GM23338 (cell line): ENCODE measurements around the gene NDOR1. TPM values are rescaled to one million over a fixed set of nuclear protein-coding genes. Genes with fewer than 3 reads are reported as not detected.

Experiments used
- ATAC-seq: fragments of 200-7000 bp; cut with Tn5 transposase; 3 replicates; pipeline ENCODE4 v1.9.1; 2020
- DNase-seq: peaks from one replicate; pipeline ENCODE4 v3.0.0-alpha.2; 2015; ENCODE audit warnings: low spot score
- H2AFZ ChIP-seq: fragments of 200-600 bp; sonication (generic); 2 replicates; pipeline ENCODE4 v1.8.0; 2016; ENCODE audit warnings: antibody characterized with exemption, mild to moderate bottlenecking, moderate library complexity
- H3F3A ChIP-seq: fragments of 200-600 bp; sonication (generic); replicated peaks from 2 replicates; pipeline ENCODE4 v1.8.0; 2017; ENCODE audit warnings: antibody characterized with exemption, mixed run types, low read depth
- H3K27ac ChIP-seq: fragments of 200-600 bp; sonication (generic); 2 replicates; pipeline ENCODE4 v1.6.1; 2016; ENCODE audit warnings: low read depth
- H3K27me3 ChIP-seq: fragments of 200-600 bp; sonication (generic); 2 replicates; pipeline ENCODE4 v1.8.0; 2016; ENCODE audit warnings: mild to moderate bottlenecking, mixed run types, moderate library complexity; ENCODE audit not compliant: insufficient read depth
- H3K36me3 ChIP-seq: fragments of 200-600 bp; sonication (generic); 2 replicates; pipeline ENCODE4 v1.8.0; 2016; ENCODE audit warnings: mild to moderate bottlenecking; ENCODE audit not compliant: insufficient read depth
- H3K4me1 ChIP-seq: fragments of 200-600 bp; sonication (generic); 2 replicates; pipeline ENCODE4 v1.8.0; 2016; ENCODE audit warnings: mild to moderate bottlenecking, moderate library complexity; ENCODE audit not compliant: insufficient read depth
- H3K4me2 ChIP-seq: fragments of 200-600 bp; sonication (generic); 2 replicates; pipeline ENCODE4 v1.7.1; 2017; ENCODE audit warnings: mixed run types
- H3K4me3 ChIP-seq: fragments of 200-600 bp; sonication (generic); 2 replicates; pipeline ENCODE4 v1.6.1; 2016; ENCODE audit warnings: mixed run types
- H3K79me2 ChIP-seq: fragments of 200-600 bp; sonication (generic); replicated peaks from 2 replicates; pipeline ENCODE4 v1.8.0; 2017; ENCODE audit warnings: mild to moderate bottlenecking; ENCODE audit not compliant: insufficient read depth
- H3K9me2 ChIP-seq: fragments of 200-600 bp; sonication (generic); 2 replicates; pipeline ENCODE4 v1.8.0; 2017; ENCODE audit not compliant: insufficient read depth
- H4K20me1 ChIP-seq: fragments of 200-600 bp; sonication (generic); replicated peaks from 2 replicates; pipeline ENCODE4 v1.8.0; 2017; ENCODE audit warnings: mild to moderate bottlenecking; ENCODE audit not compliant: insufficient read depth
- H3K27ac Mint-ChIP-seq: 2 replicates; pipeline ENCODE4 v1.8.0; 2020; ENCODE audit warnings: inconsistent platforms, mild to moderate bottlenecking, moderate library complexity, mixed read lengths
- H3K27me3 Mint-ChIP-seq: 3 replicates; pipeline ENCODE4 v1.8.0; 2022; ENCODE audit warnings: low read depth, mild to moderate bottlenecking, moderate library complexity, mixed read lengths, inconsistent platforms; ENCODE audit not compliant: insufficient read depth, poor library complexity
- H3K36me3 Mint-ChIP-seq: 3 replicates; pipeline ENCODE4 v1.8.0; 2021; ENCODE audit warnings: low read depth, mild to moderate bottlenecking, inconsistent platforms, moderate library complexity, mixed read lengths
- H3K4me1 Mint-ChIP-seq: 3 replicates; pipeline ENCODE4 v1.8.0; 2020; ENCODE audit warnings: mild to moderate bottlenecking, inconsistent platforms, mixed read lengths
- H3K4me3 Mint-ChIP-seq: 3 replicates; pipeline ENCODE4 v1.8.0; 2021; ENCODE audit warnings: moderate library complexity, mild to moderate bottlenecking, inconsistent platforms, mixed read lengths
- H3K9me3 Mint-ChIP-seq: 3 replicates; pipeline ENCODE4 v1.8.0; 2020; ENCODE audit warnings: moderate library complexity, mild to moderate bottlenecking, inconsistent platforms, mixed read lengths
- CREB1 ChIP-seq: fragments of 250-450 bp; sonication (Bioruptor Pico); IDR thresholded peaks from 2 replicates; pipeline ENCODE4 v1.5.0; 2020; ENCODE audit warnings: low read depth, mild to moderate bottlenecking, moderate library complexity
- CTCF ChIP-seq, 2 experiments: fragments of 200-600 bp in 1 of 2; sonication (generic) in 1 of 2; conservative IDR thresholded peaks; 2 replicates each; pipeline versions ENCODE4 v1.5.1 to v1.6.1; 2016 to 2017; ENCODE audit warnings: antibody characterized with exemption in 2 of 2, low read depth in 2 of 2, mild to moderate bottlenecking in 2 of 2, moderate library complexity in 1 of 2
- ETS1 ChIP-seq: IDR thresholded peaks from 2 replicates; pipeline ENCODE4 v1.6.1; 2016; ENCODE audit warnings: antibody characterized with exemption
- EZH2 ChIP-seq: fragments of 200-600 bp; sonication (generic); IDR thresholded peaks from one replicate; pipeline ENCODE4 v1.8.0; 2017; ENCODE audit warnings: antibody characterized with exemption, mild to moderate bottlenecking, low read depth; ENCODE audit not compliant: unreplicated experiment
- EZH2phosphoT487 ChIP-seq: fragments of 200-600 bp; sonication (generic); IDR thresholded peaks from one replicate; pipeline ENCODE4 v1.8.1; 2018; ENCODE audit warnings: antibody characterized with exemption; ENCODE audit not compliant: unreplicated experiment
- JUNB ChIP-seq: IDR thresholded peaks from one replicate; pipeline ENCODE4 v1.6.1; 2016; ENCODE audit warnings: antibody characterized with exemption; ENCODE audit not compliant: unreplicated experiment
- NANOG ChIP-seq: IDR thresholded peaks from 2 replicates; pipeline ENCODE4 v1.6.1; 2016; ENCODE audit warnings: antibody characterized with exemption, borderline replicate concordance
- POLR2AphosphoS5 ChIP-seq: IDR thresholded peaks from 2 replicates; pipeline ENCODE4 v1.6.1; 2016; ENCODE audit warnings: antibody characterized with exemption, low read depth
- STAT1 ChIP-seq: IDR thresholded peaks from one replicate; pipeline ENCODE4 v1.6.1; 2016; ENCODE audit warnings: antibody characterized with exemption; ENCODE audit not compliant: unreplicated experiment
- ZNF114 ChIP-seq: fragments of 250-450 bp; sonication (Bioruptor Pico); IDR thresholded peaks from 2 replicates; pipeline ENCODE4 v1.5.0; 2020; ENCODE audit warnings: mild to moderate bottlenecking, moderate library complexity
- ZNF331 ChIP-seq: fragments of 250-450 bp; sonication (Bioruptor Pico); IDR thresholded peaks from 2 replicates; pipeline ENCODE4 v1.5.0; 2020; ENCODE audit warnings: low read depth, mild to moderate bottlenecking, moderate library complexity
- polyA plus RNA-seq: library from polyadenylated mRNA; unstranded; fragments of >200 nt; fragmentation: Nextera tagmentation; extraction: Ambion mirVana; gene quantifications from 2 replicates; pipeline ENCODE4 v1.2.1, GENCODE V29; 2016
- total RNA-seq: library from RNA; depleted of rRNA; stranded (reverse); fragments of >200 nt; shearing (Covaris generic); gene quantifications from 2 replicates; pipeline ENCODE4 v1.2.3, GENCODE V29; 2014
- TF ChIP-seq, protein P1 (sequence below): IDR thresholded peaks from one replicate; pipeline ENCODE4 v1.6.1; 2018; ENCODE audit warnings: antibody characterized with exemption; ENCODE audit not compliant: unreplicated experiment
- TF ChIP-seq, protein P2 (sequence below): fragments of 250-450 bp; sonication (Bioruptor Pico); IDR thresholded peaks from 2 replicates; pipeline ENCODE4 v1.5.0; 2020; ENCODE audit warnings: mild to moderate bottlenecking, moderate library complexity

The NDOR1 gene
- total and polyA plus RNA-seq, 2 experiments from 2014 or later, result 19.4 to 38.1 TPM

GRCh38 chr9:137178201-137178938, 27.1 kb upstream of the NDOR1 start:
- ATAC-seq, result no peak
- H3K27ac ChIP-seq, result no peak overlapping the region
- no peak overlapping the region for H3K4me2 ChIP-seq

More at GRCh38 chr9:137178201-137178938, 27.1 kb upstream of the NDOR1 start:
- DNase-seq, result no peak
- H3K9me3 Mint-ChIP-seq, result no peaks in the 10 kb centered on the region
- no peaks in the 10 kb centered on the region for H3K79me2 ChIP-seq
- no peaks in the 10 kb centered on the region for H3K9me2 ChIP-seq
- no peak overlapping the region for H3K27ac Mint-ChIP-seq
- no peak overlapping the region for H3K4me3 Mint-ChIP-seq
- H3K4me3 ChIP-seq, result no peak overlapping the region
- peaks cover 16% of the 10 kb centered on the region for H3K36me3 Mint-ChIP-seq
- H2AFZ ChIP-seq, result no peak overlapping the region
- TF ChIP-seq JUNB, result no peak
- TF ChIP-seq STAT1, result no peak
- TF ChIP-seq, protein P1, sequence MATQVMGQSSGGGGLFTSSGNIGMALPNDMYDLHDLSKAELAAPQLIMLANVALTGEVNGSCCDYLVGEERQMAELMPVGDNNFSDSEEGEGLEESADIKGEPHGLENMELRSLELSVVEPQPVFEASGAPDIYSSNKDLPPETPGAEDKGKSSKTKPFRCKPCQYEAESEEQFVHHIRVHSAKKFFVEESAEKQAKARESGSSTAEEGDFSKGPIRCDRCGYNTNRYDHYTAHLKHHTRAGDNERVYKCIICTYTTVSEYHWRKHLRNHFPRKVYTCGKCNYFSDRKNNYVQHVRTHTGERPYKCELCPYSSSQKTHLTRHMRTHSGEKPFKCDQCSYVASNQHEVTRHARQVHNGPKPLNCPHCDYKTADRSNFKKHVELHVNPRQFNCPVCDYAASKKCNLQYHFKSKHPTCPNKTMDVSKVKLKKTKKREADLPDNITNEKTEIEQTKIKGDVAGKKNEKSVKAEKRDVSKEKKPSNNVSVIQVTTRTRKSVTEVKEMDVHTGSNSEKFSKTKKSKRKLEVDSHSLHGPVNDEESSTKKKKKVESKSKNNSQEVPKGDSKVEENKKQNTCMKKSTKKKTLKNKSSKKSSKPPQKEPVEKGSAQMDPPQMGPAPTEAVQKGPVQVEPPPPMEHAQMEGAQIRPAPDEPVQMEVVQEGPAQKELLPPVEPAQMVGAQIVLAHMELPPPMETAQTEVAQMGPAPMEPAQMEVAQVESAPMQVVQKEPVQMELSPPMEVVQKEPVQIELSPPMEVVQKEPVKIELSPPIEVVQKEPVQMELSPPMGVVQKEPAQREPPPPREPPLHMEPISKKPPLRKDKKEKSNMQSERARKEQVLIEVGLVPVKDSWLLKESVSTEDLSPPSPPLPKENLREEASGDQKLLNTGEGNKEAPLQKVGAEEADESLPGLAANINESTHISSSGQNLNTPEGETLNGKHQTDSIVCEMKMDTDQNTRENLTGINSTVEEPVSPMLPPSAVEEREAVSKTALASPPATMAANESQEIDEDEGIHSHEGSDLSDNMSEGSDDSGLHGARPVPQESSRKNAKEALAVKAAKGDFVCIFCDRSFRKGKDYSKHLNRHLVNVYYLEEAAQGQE, result no peak
- TF ChIP-seq EZH2, result no peak
- no peak for TF ChIP-seq ZNF114 (CRISPR knock-in tag)
- no peak for TF ChIP-seq NANOG
- no peak for TF ChIP-seq EZH2phosphoT487
- no peak for TF ChIP-seq ETS1
- no peak for TF ChIP-seq CTCF (conservative IDR thresholded peaks at IDR 0.05; ENCODE audit: low read depth in 2 of 2)
- TF ChIP-seq, protein P2, sequence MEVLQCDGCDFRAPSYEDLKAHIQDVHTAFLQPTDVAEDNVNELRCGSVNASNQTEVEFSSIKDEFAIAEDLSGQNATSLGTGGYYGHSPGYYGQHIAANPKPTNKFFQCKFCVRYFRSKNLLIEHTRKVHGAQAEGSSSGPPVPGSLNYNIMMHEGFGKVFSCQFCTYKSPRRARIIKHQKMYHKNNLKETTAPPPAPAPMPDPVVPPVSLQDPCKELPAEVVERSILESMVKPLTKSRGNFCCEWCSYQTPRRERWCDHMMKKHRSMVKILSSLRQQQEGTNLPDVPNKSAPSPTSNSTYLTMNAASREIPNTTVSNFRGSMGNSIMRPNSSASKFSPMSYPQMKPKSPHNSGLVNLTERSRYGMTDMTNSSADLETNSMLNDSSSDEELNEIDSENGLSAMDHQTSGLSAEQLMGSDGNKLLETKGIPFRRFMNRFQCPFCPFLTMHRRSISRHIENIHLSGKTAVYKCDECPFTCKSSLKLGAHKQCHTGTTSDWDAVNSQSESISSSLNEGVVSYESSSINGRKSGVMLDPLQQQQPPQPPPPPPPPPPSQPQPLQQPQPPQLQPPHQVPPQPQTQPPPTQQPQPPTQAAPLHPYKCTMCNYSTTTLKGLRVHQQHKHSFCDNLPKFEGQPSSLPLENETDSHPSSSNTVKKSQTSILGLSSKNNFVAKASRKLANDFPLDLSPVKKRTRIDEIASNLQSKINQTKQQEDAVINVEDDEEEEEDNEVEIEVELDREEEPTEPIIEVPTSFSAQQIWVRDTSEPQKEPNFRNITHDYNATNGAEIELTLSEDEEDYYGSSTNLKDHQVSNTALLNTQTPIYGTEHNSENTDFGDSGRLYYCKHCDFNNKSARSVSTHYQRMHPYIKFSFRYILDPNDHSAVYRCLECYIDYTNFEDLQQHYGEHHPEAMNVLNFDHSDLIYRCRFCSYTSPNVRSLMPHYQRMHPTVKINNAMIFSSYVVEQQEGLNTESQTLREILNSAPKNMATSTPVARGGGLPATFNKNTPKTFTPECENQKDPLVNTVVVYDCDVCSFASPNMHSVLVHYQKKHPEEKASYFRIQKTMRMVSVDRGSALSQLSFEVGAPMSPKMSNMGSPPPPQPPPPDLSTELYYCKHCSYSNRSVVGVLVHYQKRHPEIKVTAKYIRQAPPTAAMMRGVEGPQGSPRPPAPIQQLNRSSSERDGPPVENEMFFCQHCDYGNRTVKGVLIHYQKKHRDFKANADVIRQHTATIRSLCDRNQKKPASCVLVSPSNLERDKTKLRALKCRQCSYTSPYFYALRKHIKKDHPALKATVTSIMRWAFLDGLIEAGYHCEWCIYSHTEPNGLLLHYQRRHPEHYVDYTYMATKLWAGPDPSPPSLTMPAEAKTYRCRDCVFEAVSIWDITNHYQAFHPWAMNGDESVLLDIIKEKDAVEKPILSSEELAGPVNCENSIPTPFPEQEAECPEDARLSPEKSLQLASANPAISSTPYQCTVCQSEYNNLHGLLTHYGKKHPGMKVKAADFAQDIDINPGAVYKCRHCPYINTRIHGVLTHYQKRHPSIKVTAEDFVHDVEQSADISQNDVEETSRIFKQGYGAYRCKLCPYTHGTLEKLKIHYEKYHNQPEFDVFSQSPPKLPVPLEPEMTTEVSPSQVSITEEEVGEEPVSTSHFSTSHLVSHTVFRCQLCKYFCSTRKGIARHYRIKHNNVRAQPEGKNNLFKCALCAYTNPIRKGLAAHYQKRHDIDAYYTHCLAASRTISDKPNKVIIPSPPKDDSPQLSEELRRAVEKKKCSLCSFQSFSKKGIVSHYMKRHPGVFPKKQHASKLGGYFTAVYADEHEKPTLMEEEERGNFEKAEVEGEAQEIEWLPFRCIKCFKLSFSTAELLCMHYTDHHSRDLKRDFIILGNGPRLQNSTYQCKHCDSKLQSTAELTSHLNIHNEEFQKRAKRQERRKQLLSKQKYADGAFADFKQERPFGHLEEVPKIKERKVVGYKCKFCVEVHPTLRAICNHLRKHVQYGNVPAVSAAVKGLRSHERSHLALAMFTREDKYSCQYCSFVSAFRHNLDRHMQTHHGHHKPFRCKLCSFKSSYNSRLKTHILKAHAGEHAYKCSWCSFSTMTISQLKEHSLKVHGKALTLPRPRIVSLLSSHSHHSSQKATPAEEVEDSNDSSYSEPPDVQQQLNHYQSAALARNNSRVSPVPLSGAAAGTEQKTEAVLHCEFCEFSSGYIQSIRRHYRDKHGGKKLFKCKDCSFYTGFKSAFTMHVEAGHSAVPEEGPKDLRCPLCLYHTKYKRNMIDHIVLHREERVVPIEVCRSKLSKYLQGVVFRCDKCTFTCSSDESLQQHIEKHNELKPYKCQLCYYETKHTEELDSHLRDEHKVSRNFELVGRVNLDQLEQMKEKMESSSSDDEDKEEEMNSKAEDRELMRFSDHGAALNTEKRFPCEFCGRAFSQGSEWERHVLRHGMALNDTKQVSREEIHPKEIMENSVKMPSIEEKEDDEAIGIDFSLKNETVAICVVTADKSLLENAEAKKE (CRISPR knock-in tag), result no peak
- TF ChIP-seq POLR2AphosphoS5, result no peak
- no peak for TF ChIP-seq ZNF331 (CRISPR knock-in tag)
- no peak for TF ChIP-seq CREB1
- H3F3A ChIP-seq, result peaks cover 7% of the 10 kb centered on the region; the same call in 1 of the 2 replicates
- H3K27me3 Mint-ChIP-seq, result peaks cover 6% of the 10 kb centered on the region
- H3K4me1 ChIP-seq, result no peaks in the 10 kb centered on the region
- H3K4me1 Mint-ChIP-seq, result no peaks in the 10 kb centered on the region; the same call in 1 of the 3 replicates
- no peaks in the 10 kb centered on the region for H3K27me3 ChIP-seq
- no peaks in the 10 kb centered on the region for H3K36me3 ChIP-seq
- no peaks in the 10 kb centered on the region for H4K20me1 ChIP-seq
